ENCODE measurements around the gene UNC45B. TPM values are rescaled to one million over a fixed set of nuclear protein-coding genes. Genes with fewer than 3 reads are reported as not detected.

The UNC45B gene
- total RNA-seq, 2 donors from 2014 or later: not detected

DNA sequence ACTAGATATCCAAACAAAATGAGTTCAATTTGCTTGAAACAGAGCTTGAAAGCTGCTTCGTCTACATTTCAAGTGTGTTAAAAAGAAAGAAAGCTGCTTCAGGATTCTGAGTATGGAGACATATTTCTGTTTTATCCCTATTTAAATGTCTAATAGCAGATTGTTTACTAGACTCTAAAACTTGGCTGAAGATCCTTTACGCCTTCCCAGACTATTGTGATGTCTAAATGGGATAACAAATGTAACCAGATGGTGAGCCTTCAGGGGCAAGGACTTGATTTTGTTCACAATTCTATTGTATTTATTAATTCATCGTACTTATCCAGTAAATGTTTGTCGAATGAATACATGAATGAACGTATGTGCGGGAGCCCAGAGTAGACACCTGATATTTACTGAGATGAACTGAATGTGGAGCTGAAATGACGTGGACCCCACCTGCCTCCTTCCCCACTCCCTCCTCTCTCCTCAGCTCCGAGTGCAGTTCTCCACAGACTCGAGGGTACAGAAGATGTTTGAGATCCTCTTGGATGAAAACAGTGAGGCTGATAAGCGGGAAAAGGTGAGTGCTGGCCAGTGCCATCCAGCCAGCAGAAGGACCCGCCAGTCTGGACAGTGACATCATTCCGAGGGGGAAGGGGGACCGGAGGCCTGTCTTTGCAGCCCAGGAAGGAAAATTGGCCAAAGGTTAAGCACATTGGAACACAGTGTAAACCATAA lies 5.0 kb downstream of the UNC45B start:
- no peak overlapping the region for H3K9ac ChIP-seq (ENCODE audit: extremely low read depth, low read length, poor library complexity, severe bottlenecking)
- TF ChIP-seq, protein P1, sequence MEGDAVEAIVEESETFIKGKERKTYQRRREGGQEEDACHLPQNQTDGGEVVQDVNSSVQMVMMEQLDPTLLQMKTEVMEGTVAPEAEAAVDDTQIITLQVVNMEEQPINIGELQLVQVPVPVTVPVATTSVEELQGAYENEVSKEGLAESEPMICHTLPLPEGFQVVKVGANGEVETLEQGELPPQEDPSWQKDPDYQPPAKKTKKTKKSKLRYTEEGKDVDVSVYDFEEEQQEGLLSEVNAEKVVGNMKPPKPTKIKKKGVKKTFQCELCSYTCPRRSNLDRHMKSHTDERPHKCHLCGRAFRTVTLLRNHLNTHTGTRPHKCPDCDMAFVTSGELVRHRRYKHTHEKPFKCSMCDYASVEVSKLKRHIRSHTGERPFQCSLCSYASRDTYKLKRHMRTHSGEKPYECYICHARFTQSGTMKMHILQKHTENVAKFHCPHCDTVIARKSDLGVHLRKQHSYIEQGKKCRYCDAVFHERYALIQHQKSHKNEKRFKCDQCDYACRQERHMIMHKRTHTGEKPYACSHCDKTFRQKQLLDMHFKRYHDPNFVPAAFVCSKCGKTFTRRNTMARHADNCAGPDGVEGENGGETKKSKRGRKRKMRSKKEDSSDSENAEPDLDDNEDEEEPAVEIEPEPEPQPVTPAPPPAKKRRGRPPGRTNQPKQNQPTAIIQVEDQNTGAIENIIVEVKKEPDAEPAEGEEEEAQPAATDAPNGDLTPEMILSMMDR (conservative IDR thresholded peaks at IDR 0.05): no peak
- H3K36me3 ChIP-seq (ENCODE audit: control insufficient read depth, insufficient read depth, low read length): no peaks in the 10 kb centered on the region
- H3K36me3 Mint-ChIP-seq (ENCODE audit: low read depth): no peaks in the 10 kb centered on the region
- no peak overlapping the region for H3K4me3 Mint-ChIP-seq
- no peaks in the 10 kb centered on the region for H3K9me3 Mint-ChIP-seq
- no peaks in the 10 kb centered on the region for H3K27me3 Mint-ChIP-seq (ENCODE audit: insufficient read depth)
- H3K27ac Mint-ChIP-seq: no peak overlapping the region
- DNase-seq: no peak
- H3K27me3 ChIP-seq (ENCODE audit: control insufficient read depth, insufficient read depth, low read length, poor library complexity, severe bottlenecking): no peaks in the 10 kb centered on the region
- no peaks in the 10 kb centered on the region for H3K4me1 ChIP-seq (ENCODE audit: control insufficient read depth, insufficient read depth, low read length)
- H3K4me3 ChIP-seq (ENCODE audit: low read length): no peak overlapping the region
- no peaks in the 10 kb centered on the region for H3K4me1 Mint-ChIP-seq
- H3K27ac ChIP-seq (ENCODE audit: low read depth, low read length): no peak overlapping the region
- WGBS, 2 experiments (ENCODE audit: insufficient coverage in 1 of 2, insufficient read length in 1 of 2): 91 to 95% methylated on average over 6 to 12 of the region's 13 CpGs
- no peaks in the 10 kb centered on the region for H3K9me3 ChIP-seq (ENCODE audit: control insufficient read depth, low read length)

DNA sequence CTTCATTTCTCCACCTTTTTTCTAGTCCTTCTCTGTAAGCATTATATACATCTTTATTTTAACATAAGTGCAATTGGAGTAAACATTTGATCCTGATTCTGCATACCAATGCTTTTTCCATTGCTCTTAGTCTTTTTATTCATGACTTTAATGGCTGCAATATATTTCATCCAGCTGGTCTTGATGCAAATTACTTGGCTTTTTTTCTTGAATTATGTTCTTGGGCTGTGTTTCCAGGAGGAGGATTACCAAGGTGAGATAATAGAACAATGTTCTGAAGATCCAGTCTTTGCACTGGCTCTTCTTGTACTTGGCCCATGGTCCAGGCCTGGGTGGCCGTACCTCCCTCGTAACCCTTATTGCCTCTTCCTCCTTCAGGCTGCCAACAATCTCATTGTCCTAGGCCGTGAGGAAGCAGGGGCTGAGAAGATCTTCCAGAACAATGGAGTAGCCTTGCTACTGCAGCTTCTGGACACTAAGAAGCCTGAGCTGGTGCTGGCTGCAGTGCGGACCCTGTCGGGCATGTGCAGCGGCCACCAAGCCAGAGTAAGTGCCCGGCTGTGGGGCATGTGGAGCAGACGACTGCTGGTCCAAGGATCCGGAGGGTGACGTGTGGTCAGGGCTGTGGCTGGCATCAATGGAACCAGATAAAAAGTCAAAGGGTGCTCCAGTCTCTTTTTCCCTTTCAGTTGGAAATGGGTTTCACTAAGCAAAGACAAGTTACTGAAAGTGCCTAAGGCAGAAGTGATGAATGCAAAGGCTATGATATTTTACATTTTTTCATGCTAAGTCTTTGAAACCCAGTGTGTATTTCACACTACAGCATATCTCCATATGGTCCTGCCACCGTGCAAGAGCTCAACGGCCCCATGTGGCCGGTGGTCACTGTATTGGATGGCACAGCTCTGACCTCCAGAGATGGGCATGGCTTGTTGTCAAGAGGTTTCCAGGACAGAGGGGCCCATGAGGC lies 6.9 kb downstream of the UNC45B start:
- TF ChIP-seq, protein P1 (conservative IDR thresholded peaks at IDR 0.05): no peak
- no peaks in the 10 kb centered on the region for H3K27me3 Mint-ChIP-seq (ENCODE audit: insufficient read depth)
- H3K4me3 Mint-ChIP-seq: no peak overlapping the region
- Histone ChIP-seq H3K9me3 (ENCODE audit: control insufficient read depth, low read length) (no peaks in the 10 kb centered on the region), H3K27ac (ENCODE audit: low read depth, low read length) (no peak overlapping the region), H3K36me3 (ENCODE audit: control insufficient read depth, insufficient read depth, low read length) (no peaks in the 10 kb centered on the region), H3K4me1 (ENCODE audit: control insufficient read depth, insufficient read depth, low read length) (no peaks in the 10 kb centered on the region), H3K9ac (ENCODE audit: extremely low read depth, low read length, poor library complexity, severe bottlenecking) (no peak overlapping the region), H3K27me3 (ENCODE audit: control insufficient read depth, insufficient read depth, low read length, poor library complexity, severe bottlenecking) (no peaks in the 10 kb centered on the region), H3K4me3 (ENCODE audit: low read length) (no peak overlapping the region)
- WGBS, 2 experiments (ENCODE audit: insufficient coverage in 1 of 2, insufficient read length in 1 of 2): 90 to 93% methylated on average over 10 to 13 of the region's 13 CpGs
- H3K4me1 Mint-ChIP-seq: no peaks in the 10 kb centered on the region
- H3K27ac Mint-ChIP-seq: no peak overlapping the region
- H3K9me3 Mint-ChIP-seq: no peaks in the 10 kb centered on the region
- DNase-seq: no peak
- H3K36me3 Mint-ChIP-seq (ENCODE audit: low read depth): no peaks in the 10 kb centered on the region

DNA sequence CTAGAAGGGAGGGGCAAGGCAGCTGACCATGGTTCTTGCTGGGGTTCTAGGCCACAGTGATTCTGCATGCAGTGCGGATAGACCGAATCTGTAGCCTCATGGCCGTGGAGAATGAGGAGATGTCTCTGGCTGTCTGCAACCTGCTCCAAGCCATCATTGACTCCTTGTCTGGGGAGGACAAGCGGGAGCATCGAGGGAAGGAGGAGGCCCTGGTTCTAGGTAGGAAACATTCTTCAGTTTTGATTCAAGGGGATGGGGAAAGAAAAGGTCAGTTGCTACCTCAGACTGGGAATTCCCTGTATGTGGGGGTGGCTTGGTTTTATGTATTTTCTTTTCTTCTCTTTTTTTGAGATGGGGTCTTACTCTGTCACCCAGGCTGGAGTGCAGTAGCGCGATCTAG lies 7.6 kb downstream of the UNC45B start:
- Mint-ChIP-seq H3K4me3 (no peak overlapping the region), H3K27me3 (ENCODE audit: insufficient read depth) (no peaks in the 10 kb centered on the region), H3K27ac (no peak overlapping the region), H3K36me3 (ENCODE audit: low read depth) (no peaks in the 10 kb centered on the region), H3K9me3 (no peaks in the 10 kb centered on the region), H3K4me1 (no peaks in the 10 kb centered on the region)
- Histone ChIP-seq H3K36me3 (ENCODE audit: control insufficient read depth, insufficient read depth, low read length) (no peaks in the 10 kb centered on the region), H3K4me1 (ENCODE audit: control insufficient read depth, insufficient read depth, low read length) (no peaks in the 10 kb centered on the region), H3K9me3 (ENCODE audit: control insufficient read depth, low read length) (no peaks in the 10 kb centered on the region), H3K27me3 (ENCODE audit: control insufficient read depth, insufficient read depth, low read length, poor library complexity, severe bottlenecking) (no peaks in the 10 kb centered on the region), H3K27ac (ENCODE audit: low read depth, low read length) (no peak overlapping the region), H3K9ac (ENCODE audit: extremely low read depth, low read length, poor library complexity, severe bottlenecking) (no peak overlapping the region), H3K4me3 (ENCODE audit: low read length) (no peak overlapping the region)
- no peak for DNase-seq
- 85 to 91% methylated on average over 5 to 7 of the region's 7 CpGs for WGBS, 2 experiments (ENCODE audit: insufficient coverage in 1 of 2, insufficient read length in 1 of 2)
- TF ChIP-seq, protein P1 (conservative IDR thresholded peaks at IDR 0.05): no peak

Data from endodermal cell (in vitro differentiated cells).